Endothelial cell of umbilical vein (primary cell): ENCODE results near the gene ULK4. TPM values are rescaled to one million over a fixed set of nuclear protein-coding genes. Genes with fewer than 3 reads are reported as not detected.

Source experiments
- BruUV-seq: library from RNA; stranded (reverse); fragments of 400-500 nt; replicated peaks from 2 replicates; lab custom pipeline; 2021; lab: Mats Ljungman, UMichigan
- CTCF ChIA-PET: fragments of 300-600, 350-600 bp; sonication (Branson Sonifier 250); formaldehyde crosslinking; loops from one replicate; lab custom pipeline; 2021; ENCODE audit warnings: antibody characterized with exemption, inconsistent platforms; lab: Charles Lee
- POLR2A ChIA-PET: fragments of 300-600, 350-600 bp; sonication (Branson Sonifier 250); formaldehyde crosslinking; loops from one replicate; lab custom pipeline; 2021; ENCODE audit warnings: antibody characterized with exemption, inconsistent platforms; lab: Charles Lee
- DNase-seq: peaks from one replicate; pipeline ENCODE4 v3.0.0-alpha.2; 2011; ENCODE audit warnings: low read depth, low spot score
- FAIRE-seq: peaks from 2 replicates; lab custom pipeline; 2011; peaks lifted over from hg19 to GRCh38; lab: Jason Lieb, UNC
- H2AFZ ChIP-seq: 2 replicates; pipeline ENCODE4 v1.6.0; 2012; ENCODE audit warnings: low read depth, low read length, control low read depth, inconsistent platforms
- H3K27ac ChIP-seq: 2 replicates; pipeline ENCODE4 v1.5.1; 2011; ENCODE audit warnings: low read depth, mild to moderate bottlenecking, control low read depth, low read length, moderate library complexity; ENCODE audit not compliant: insufficient read depth
- H3K27me3 ChIP-seq, 2 experiments: 2 replicates each; pipeline versions ENCODE4 v1.6.0 to v1.6.1; 2011; ENCODE audit warnings: low read length in 2 of 2, mixed read lengths in 1 of 2; ENCODE audit not compliant: control insufficient read depth in 2 of 2, insufficient read depth in 2 of 2
- H3K36me3 ChIP-seq, 2 experiments: 2 replicates in 1 of 2; 3 replicates in 1 of 2; pipeline ENCODE4 v1.5.1; 2011; ENCODE audit warnings: low read length in 2 of 2, mild to moderate bottlenecking in 1 of 2, moderate library complexity in 1 of 2; ENCODE audit not compliant: control insufficient read depth in 2 of 2, insufficient read depth in 2 of 2; ENCODE audit errors: extremely low read depth in 1 of 2
- H3K4me1 ChIP-seq: 3 replicates; pipeline ENCODE4 v1.5.1; 2011; ENCODE audit warnings: mild to moderate bottlenecking, low read length; ENCODE audit not compliant: control insufficient read depth, insufficient read depth; ENCODE audit errors: extremely low read depth
- H3K4me2 ChIP-seq: 2 replicates; pipeline ENCODE4 v1.6.1; 2011; ENCODE audit warnings: low read length, control low read depth, mixed read lengths; ENCODE audit not compliant: insufficient read depth
- H3K4me3 ChIP-seq, 3 experiments: fragments of 200-600 bp in 1 of 3; sonication (generic), shearing (Covaris generic) in 1 of 3; replicated peaks in 1 of 3; 2 replicates each; pipeline ENCODE4 v1.5.1; 2011 to 2016; ENCODE audit warnings: control low read depth in 3 of 3, low read length in 3 of 3, mild to moderate bottlenecking in 2 of 3, inconsistent platforms in 1 of 3, low read depth in 1 of 3, moderate library complexity in 1 of 3; ENCODE audit not compliant: insufficient read depth in 1 of 3
- H3K79me2 ChIP-seq: 2 replicates; pipeline ENCODE4 v1.6.0; 2012; ENCODE audit warnings: low read length, inconsistent platforms; ENCODE audit not compliant: control insufficient read depth, insufficient read depth
- H3K9ac ChIP-seq: replicated peaks from 2 replicates; pipeline ENCODE3; 2011; ENCODE audit warnings: low read length, control low read depth; ENCODE audit not compliant: insufficient read depth; ENCODE audit errors: extremely low read depth
- H3K9me1 ChIP-seq: replicated peaks from 3 replicates; pipeline ENCODE4 v1.6.0; 2011; ENCODE audit warnings: mild to moderate bottlenecking, low read length; ENCODE audit not compliant: control insufficient read depth, insufficient read depth; ENCODE audit errors: extremely low read depth
- H3K9me3 ChIP-seq: replicated peaks from 2 replicates; pipeline ENCODE4 v1.5.1; 2012; ENCODE audit warnings: low read length, inconsistent platforms; ENCODE audit not compliant: control insufficient read depth, insufficient read depth
- H4K20me1 ChIP-seq: replicated peaks from 2 replicates; pipeline ENCODE3; 2011; ENCODE audit warnings: mild to moderate bottlenecking, low read length; ENCODE audit not compliant: control insufficient read depth, insufficient read depth; ENCODE audit errors: extremely low read depth
- CTCF ChIP-seq, 2 donors: IDR thresholded peaks; 1 replicate in 1 of 2; 2 replicates in 1 of 2; pipeline ENCODE4 v1.5.1; 2011; ENCODE audit warnings: low read length in 2 of 2, mild to moderate bottlenecking in 2 of 2, moderate library complexity in 2 of 2, control low read depth in 1 of 2, inconsistent platforms in 1 of 2, low read depth in 1 of 2; ENCODE audit not compliant: insufficient read depth in 1 of 2; ENCODE audit errors: extremely low read depth in 1 of 2
- EZH2 ChIP-seq: IDR thresholded peaks from 2 replicates; pipeline ENCODE4 v1.6.1; 2012; ENCODE audit warnings: borderline replicate concordance, low read depth, mild to moderate bottlenecking, moderate library complexity, low read length, inconsistent platforms; ENCODE audit not compliant: severe bottlenecking
- FOS ChIP-seq: IDR thresholded peaks from 2 replicates; pipeline ENCODE4 v1.6.1; 2011; ENCODE audit warnings: mild to moderate bottlenecking, low read length, moderate library complexity, borderline replicate concordance; ENCODE audit not compliant: insufficient read depth
- GATA2 ChIP-seq: IDR thresholded peaks from 2 replicates; pipeline ENCODE4 v1.7.0; 2011; ENCODE audit warnings: low read depth, mild to moderate bottlenecking, moderate library complexity, mixed read lengths, low read length; ENCODE audit not compliant: insufficient read length, insufficient read depth
- JUN ChIP-seq: IDR thresholded peaks from 2 replicates; pipeline ENCODE4 v1.6.1; 2011; ENCODE audit warnings: borderline replicate concordance, low read depth; ENCODE audit not compliant: insufficient read length, insufficient read depth
- MAX ChIP-seq: IDR thresholded peaks from 2 replicates; pipeline ENCODE4 v1.6.1; 2011; ENCODE audit not compliant: insufficient read depth, insufficient read length
- MYC ChIP-seq: IDR thresholded peaks from one replicate; pipeline ENCODE4 v1.6.1; 2011; ENCODE audit warnings: mild to moderate bottlenecking, low read depth, low read length
- POLR2A ChIP-seq: IDR thresholded peaks from 2 replicates; pipeline ENCODE4 v1.6.1; 2012; ENCODE audit warnings: low read depth, mild to moderate bottlenecking, control low read depth, low read length
- POLR2AphosphoS5 ChIP-seq: IDR thresholded peaks from 2 replicates; pipeline ENCODE4 v1.6.1; 2012; ENCODE audit warnings: low read depth, mild to moderate bottlenecking, control low read depth, low read length, moderate library complexity; ENCODE audit not compliant: insufficient read depth
- dilution Hi-C: fragments of 300-500 bp; cut with MboI; formaldehyde crosslinking; loops from one replicate; pipeline ENCODE4 v1.15.0; 2019; ENCODE audit warnings: low sequenced_read_pairs; ENCODE audit not compliant: extremely low pct_ligation_motif_present
- intact Hi-C: fragments of 100-400 bp; cut with micrococcal nuclease; formaldehyde crosslinking; loops from one replicate; pipeline ENCODE4 v1.10.0; 2022
- polyA plus RNA-seq, 4 experiments: library from polyadenylated mRNA; depleted of rRNA in 3 of 4; stranded (reverse) in 3 of 4; unstranded in 1 of 4; fragments of >200 nt; gene quantifications; 2 replicates each; pipeline versions ENCODE4 v1.2.1 to v1.2.3, GENCODE V29; 2011 to 2012; ENCODE audit warnings: missing spikeins in 1 of 4
- total RNA-seq: library from RNA; stranded (reverse); gene quantifications from 2 replicates; pipeline ENCODE4 v1.2.3, GENCODE V29; 2021

ULK4 gene
- total and polyA plus RNA-seq, 2 donors (not counting 3 experiments of a cell fraction or from before 2014, with no cell fraction given) = 3.3 to 16.0 TPM

- CTCF ChIA-PET = interaction anchor here (0.8 to 1.4 kb wide), 2 partner anchors 9 to 660 kb away, joined by 3 to 4 read pairs; no protein-coding TSS in a partner anchor
- Histone ChIP-seq H4K20me1 (no peaks in the 10 kb centered on the region), H3K36me3 (peaks cover 7 to 9% of the 10 kb centered on the region in 2 experiments), H3K4me3 (no peak overlapping the region), H3K79me2 (no peaks in the 10 kb centered on the region), H3K9me3 (no peaks in the 10 kb centered on the region), H3K4me2 (no peak overlapping the region), H3K4me1 (no peaks in the 10 kb centered on the region), H2AFZ (no peak overlapping the region), H3K27me3 (no peaks in the 10 kb centered on the region), H3K9ac (no peak overlapping the region), H3K27ac (no peak overlapping the region), H3K9me1 (no peaks in the 10 kb centered on the region)
- no peak for DNase-seq
- intact Hi-C loops (loop anchor here (5.0 kb wide), 2 partner anchors 322 to 638 kb away; no protein-coding TSS in a partner anchor), dilution Hi-C loops (no loop called here)
- FAIRE-seq = no peak
- POLR2A ChIA-PET = interaction anchor here (1.1 kb wide), 1 partner anchor 46 kb away, joined by 3 read pairs; the partner anchor contains the start of gene CTNNB1
- no TSS peak for BruUV-seq
- no peak for TF ChIP-seq JUN
- no peak for TF ChIP-seq MAX
- no peak for TF ChIP-seq GATA2
- TF ChIP-seq POLR2AphosphoS5 = no peak
- TF ChIP-seq MYC = no peak
- TF ChIP-seq FOS = no peak
- no peak for TF ChIP-seq CTCF (IDR thresholded peaks at IDR 0.05; ENCODE audit: extremely low read depth in 1 of 2, insufficient read depth in 1 of 2, low read depth in 1 of 2, low read length in 2 of 2)
- TF ChIP-seq EZH2 = no peak
- TF ChIP-seq POLR2A = no peak
These were observed 717.1 kb downstream of the ULK4 start for GRCh38 chr3:41244620-41245336.
